ENCODE data around the gene OSTN. TPM values are rescaled to one million over a fixed set of nuclear protein-coding genes. Genes with fewer than 3 reads are reported as not detected.
"Not testable (repeated sequence)": the region's sequence is repeated elsewhere in the genome, so short reads cannot be mapped to it uniquely, and the experiment has no call there.

The OSTN gene
- total RNA-seq, 3 donors from 2014 or later (not counting 1 experiment from before 2014, with no cell fraction given), result not detected

- Histone ChIP-seq H3K36me3 (ENCODE audit: control insufficient read depth, insufficient read depth, low read length) (no peaks in the 10 kb centered on the region), H3K9me3 (ENCODE audit: control insufficient read depth, insufficient read depth, low read length) (no peaks in the 10 kb centered on the region), H3K27me3 (ENCODE audit: control insufficient read depth, insufficient read depth, low read length) (no peaks in the 10 kb centered on the region), H3K27ac (ENCODE audit: low read length) (no peak overlapping the region), H3K4me3 (ENCODE audit: low read length) (no peak overlapping the region), H3K4me1 (ENCODE audit: control insufficient read depth, insufficient read depth, low read length) (no peaks in the 10 kb centered on the region)
- 17% methylated on average over 1 of the region's 1 CpG for WGBS (ENCODE audit: insufficient coverage)
- no peak for DNase-seq
- Mint-ChIP-seq H3K36me3 (no peaks in the 10 kb centered on the region), H3K4me1 (no peaks in the 10 kb centered on the region), H3K27me3 (ENCODE audit: low read depth in 2 of 2) (peaks cover 0 to 5% of the 10 kb centered on the region in 2 donors), H3K9me3 (peaks cover 0 to 2% of the 10 kb centered on the region in 2 donors), H3K4me3 (no peak overlapping the region), H3K27ac (no peak overlapping the region)
- no peak for ATAC-seq
- intact Hi-C loops (cut with micrococcal nuclease), result loop anchor here (5.0 kb wide), 1 partner anchor 148 kb away; no protein-coding TSS in a partner anchor
- no peak for TF ChIP-seq CTCF (IDR thresholded peaks at IDR 0.05)
Measured at GRCh38 chr3:191239407-191240031, 40.5 kb downstream of the OSTN start.

DNA sequence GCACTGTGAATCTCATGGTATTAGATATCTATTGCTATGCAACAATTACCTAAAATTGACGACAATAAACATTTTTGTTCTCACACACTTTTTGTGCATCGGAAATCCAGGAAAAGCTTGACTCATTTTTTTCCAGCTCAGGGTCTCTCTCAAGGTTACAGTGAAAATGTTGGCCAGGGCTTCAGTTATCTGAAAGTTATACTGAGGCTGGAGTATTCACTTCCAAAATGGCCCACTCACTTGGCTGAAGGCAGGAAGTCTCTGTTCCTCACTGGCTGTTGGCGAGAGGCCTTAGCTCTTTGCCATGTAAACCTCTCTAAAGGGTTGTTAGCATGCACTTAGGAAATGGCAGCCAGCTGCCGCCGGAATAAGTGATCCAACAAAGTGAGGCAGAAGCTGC lies 41.4 kb downstream of the OSTN start:
- Mint-ChIP-seq H3K27me3 (ENCODE audit: low read depth in 2 of 2) (peaks cover 0 to 5% of the 10 kb centered on the region in 2 donors), H3K27ac (no peak overlapping the region), H3K4me3 (no peak overlapping the region), H3K36me3 (no peaks in the 10 kb centered on the region), H3K4me1 (no peaks in the 10 kb centered on the region), H3K9me3 (peaks cover 0 to 2% of the 10 kb centered on the region in 2 donors)
- H3K36me3 ChIP-seq (ENCODE audit: control insufficient read depth, insufficient read depth, low read length), result no peaks in the 10 kb centered on the region
- intact Hi-C loops (cut with micrococcal nuclease), result loop anchor here (5.0 kb wide), 1 partner anchor 147 kb away; no protein-coding TSS in a partner anchor
- H3K27me3 ChIP-seq (ENCODE audit: control insufficient read depth, insufficient read depth, low read length), result no peaks in the 10 kb centered on the region
- no peaks in the 10 kb centered on the region for H3K9me3 ChIP-seq (ENCODE audit: control insufficient read depth, insufficient read depth, low read length)
- DNase-seq (no peak), ATAC-seq (no peak)
- H3K4me1 ChIP-seq (ENCODE audit: control insufficient read depth, insufficient read depth, low read length), result no peaks in the 10 kb centered on the region
- H3K27ac ChIP-seq (ENCODE audit: low read length), result no peak overlapping the region
- 93% methylated on average over 5 of the region's 5 CpGs for WGBS (ENCODE audit: insufficient coverage)
- no peak for TF ChIP-seq CTCF (IDR thresholded peaks at IDR 0.05)
- no peak overlapping the region for H3K4me3 ChIP-seq (ENCODE audit: low read length)

GRCh38 chr3:191244242-191244867 lies 45.3 kb downstream of the OSTN start:
- no peaks in the 10 kb centered on the region for H3K9me3 Mint-ChIP-seq

DNA sequence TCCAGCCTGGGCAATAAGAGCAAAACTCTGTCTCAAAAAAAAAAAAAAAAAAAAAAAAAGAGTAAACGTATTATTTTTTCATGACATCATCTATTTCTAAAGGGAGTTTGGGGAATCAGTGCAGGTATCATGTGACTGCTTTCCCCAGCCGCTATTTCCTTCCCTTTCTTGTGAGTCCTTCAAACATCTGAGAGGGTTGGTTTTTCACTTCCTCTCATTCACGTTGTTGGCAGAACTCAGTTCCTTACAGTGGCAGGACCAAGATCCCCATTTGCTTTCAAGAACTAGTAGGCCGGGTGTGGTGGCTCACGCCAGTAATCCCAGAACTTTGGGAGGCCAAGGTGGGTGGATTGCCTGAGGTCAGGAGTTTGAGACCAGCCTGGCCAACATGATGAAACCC lies 47.0 kb downstream of the OSTN start:
- DNase-seq (peak in 1 of 2 donors; percentile 45), ATAC-seq (peak in 1 of 3 donors; percentile 39)
- WGBS (ENCODE audit: insufficient coverage), result 22% methylated on average over 4 of the region's 5 CpGs
- H3K9me3 Mint-ChIP-seq; H3K27ac ChIP-seq (ENCODE audit: low read length); H3K27me3 ChIP-seq (ENCODE audit: control insufficient read depth, insufficient read depth, low read length); H3K27me3 Mint-ChIP-seq (ENCODE audit: low read depth in 2 of 2); H3K9me3 ChIP-seq (ENCODE audit: control insufficient read depth, insufficient read depth, low read length); H3K4me3 ChIP-seq (ENCODE audit: low read length); H3K36me3 ChIP-seq (ENCODE audit: control insufficient read depth, insufficient read depth, low read length); intact Hi-C loops (cut with micrococcal nuclease); H3K4me3 Mint-ChIP-seq; H3K4me1 Mint-ChIP-seq; H3K4me1 ChIP-seq (ENCODE audit: control insufficient read depth, insufficient read depth, low read length); H3K27ac Mint-ChIP-seq; H3K36me3 Mint-ChIP-seq: not testable (repeated sequence)

More at GRCh38 chr3:191244242-191244867, 45.3 kb downstream of the OSTN start:
- no peaks in the 10 kb centered on the region for H3K4me1 Mint-ChIP-seq
- no peaks in the 10 kb centered on the region for H3K27me3 Mint-ChIP-seq (ENCODE audit: low read depth in 2 of 2)
- H3K4me3 ChIP-seq (ENCODE audit: low read length), result no peak overlapping the region
- no peak overlapping the region for H3K4me3 Mint-ChIP-seq
- ATAC-seq (peak; percentile 46 to 57 (median 52)), DNase-seq (peak in 1 of 2 donors; percentile 9)
- no peaks in the 10 kb centered on the region for H3K9me3 ChIP-seq (ENCODE audit: control insufficient read depth, insufficient read depth, low read length)
- peak; percentile 50 for TF ChIP-seq CTCF (IDR thresholded peaks at IDR 0.05)
- no peaks in the 10 kb centered on the region for H3K4me1 ChIP-seq (ENCODE audit: control insufficient read depth, insufficient read depth, low read length)
- no peak overlapping the region for H3K27ac Mint-ChIP-seq
- no peaks in the 10 kb centered on the region for H3K36me3 ChIP-seq (ENCODE audit: control insufficient read depth, insufficient read depth, low read length)
- no peaks in the 10 kb centered on the region for H3K27me3 ChIP-seq (ENCODE audit: control insufficient read depth, insufficient read depth, low read length)
- intact Hi-C loops (cut with micrococcal nuclease), result loop anchor here (5.0 kb wide), 1 partner anchor 143 kb away; no protein-coding TSS in a partner anchor
- WGBS (ENCODE audit: insufficient coverage), result no CpG with 5 or more reads among the region's 2 CpGs
- H3K36me3 Mint-ChIP-seq, result no peaks in the 10 kb centered on the region
- no peak overlapping the region for H3K27ac ChIP-seq (ENCODE audit: low read length)

Data from natural killer cell (primary cell).